Caco-2 (cell line): ENCODE measurements around the gene PARD6G. TPM values are rescaled to one million over a fixed set of nuclear protein-coding genes. Genes with fewer than 3 reads are reported as not detected.

Experiments
- BruUV-seq: library from RNA; stranded (reverse); fragments of 400-500 nt; replicated peaks from 2 replicates; lab custom pipeline; 2021; lab: Mats Ljungman, UMichigan
- CTCF ChIA-PET: fragments of 300-600 bp; sonication (Branson Sonifier 250); formaldehyde crosslinking; loops from one replicate; lab custom pipeline; 2022; ENCODE audit warnings: antibody characterized with exemption; lab: Charles Lee
- POLR2A ChIA-PET: fragments of 300-600 bp; sonication (Branson Sonifier 250); formaldehyde crosslinking; loops from one replicate; lab custom pipeline; 2022; ENCODE audit warnings: antibody characterized with exemption; lab: Charles Lee
- DNase-seq, 2 experiments: peaks; one replicate each; pipeline versions ENCODE4 v3.0.0 to v3.0.0-alpha.2; 2020 to 2022
- H3K27me3 ChIP-seq: replicated peaks from 2 replicates; pipeline ENCODE4 v1.6.0; 2011; ENCODE audit warnings: low read length; ENCODE audit not compliant: control insufficient read depth, insufficient read depth
- H3K36me3 ChIP-seq: 2 replicates; pipeline ENCODE4 v1.5.1; 2011; ENCODE audit warnings: low read length; ENCODE audit not compliant: control insufficient read depth, insufficient read depth
- H3K4me1 ChIP-seq: fragments of 250-450 bp; sonication (Bioruptor Pico); 2 replicates; pipeline ENCODE4 v1.5.1; 2020; ENCODE audit warnings: mild to moderate bottlenecking
- H3K4me3 ChIP-seq: 2 replicates; pipeline ENCODE4 v1.5.1; 2011; ENCODE audit warnings: low read depth, mild to moderate bottlenecking, control low read depth, low read length
- H3K9me3 ChIP-seq: fragments of 250-450 bp; sonication (Bioruptor Pico); 2 replicates; pipeline ENCODE4 v1.5.1; 2020; ENCODE audit warnings: mild to moderate bottlenecking, moderate library complexity
- H3K27ac Mint-ChIP-seq: one replicate; pipeline ENCODE4 v1.8.0; 2022; ENCODE audit warnings: mixed read lengths; ENCODE audit not compliant: unreplicated experiment
- H3K27me3 Mint-ChIP-seq: one replicate; pipeline ENCODE4 v1.8.0; 2022; ENCODE audit warnings: mixed read lengths; ENCODE audit not compliant: insufficient read depth, unreplicated experiment
- H3K36me3 Mint-ChIP-seq: one replicate; pipeline ENCODE4 v1.8.0; 2022; ENCODE audit warnings: mild to moderate bottlenecking, mixed read lengths; ENCODE audit not compliant: insufficient read depth, unreplicated experiment
- H3K4me1 Mint-ChIP-seq: one replicate; pipeline ENCODE4 v1.8.0; 2022; ENCODE audit warnings: low read depth, mixed read lengths; ENCODE audit not compliant: unreplicated experiment
- H3K4me3 Mint-ChIP-seq: one replicate; pipeline ENCODE4 v1.8.0; 2022; ENCODE audit warnings: mild to moderate bottlenecking, moderate library complexity, mixed read lengths; ENCODE audit not compliant: unreplicated experiment
- H3K9me3 Mint-ChIP-seq: one replicate; pipeline ENCODE4 v1.8.0; 2022; ENCODE audit warnings: mixed read lengths; ENCODE audit not compliant: unreplicated experiment
- CTCF ChIP-seq, 2 experiments: fragments of 200-600 bp in 1 of 2; IDR thresholded peaks; 1 replicate in 1 of 2; 2 replicates in 1 of 2; pipeline versions ENCODE4 v1.5.1 to v1.8.0; 2011 to 2022; ENCODE audit warnings: antibody characterized with exemption in 1 of 2, control low read depth in 1 of 2, inconsistent platforms in 1 of 2, low read depth in 1 of 2, low read length in 1 of 2, mild to moderate bottlenecking in 1 of 2, moderate library complexity in 1 of 2; ENCODE audit not compliant: insufficient read depth in 1 of 2, severe bottlenecking in 1 of 2, unreplicated experiment in 1 of 2
- intact Hi-C: fragments of 100-400 bp; cut with micrococcal nuclease; formaldehyde crosslinking; loops from one replicate; pipeline ENCODE4 v1.10.0; 2022; ENCODE audit not compliant: unreplicated experiment
- total RNA-seq: library from RNA; stranded (reverse); gene quantifications from 2 replicates; pipeline ENCODE4 v1.2.3, GENCODE V29; 2022

PARD6G gene
- total RNA-seq, 1 experiment from 2014 or later, result 1.3 TPM

GRCh38 chr18:80188643-80189530 lies 58.4 kb downstream of the PARD6G start:
- BruUV-seq, result no TSS peak
- no peak overlapping the region for H3K4me3 Mint-ChIP-seq
- no peaks in the 10 kb centered on the region for H3K27me3 ChIP-seq
- no peak overlapping the region for H3K27ac Mint-ChIP-seq
- H3K27me3 Mint-ChIP-seq, result no peaks in the 10 kb centered on the region
- no peaks in the 10 kb centered on the region for H3K4me1 ChIP-seq
- H3K9me3 ChIP-seq, result no peaks in the 10 kb centered on the region
- no peaks in the 10 kb centered on the region for H3K9me3 Mint-ChIP-seq
- H3K36me3 Mint-ChIP-seq, result no peaks in the 10 kb centered on the region
- no peaks in the 10 kb centered on the region for H3K36me3 ChIP-seq
- no peak overlapping the region for H3K4me3 ChIP-seq
- CTCF ChIA-PET, result no interaction called here
- TF ChIP-seq CTCF (IDR thresholded peaks at IDR 0.05; ENCODE audit: insufficient read depth in 1 of 2, low read depth in 1 of 2, low read length in 1 of 2, severe bottlenecking in 1 of 2, unreplicated experiment in 1 of 2), result no peak
- POLR2A ChIA-PET, result no interaction called here
- intact Hi-C loops, result no loop called here
- H3K4me1 Mint-ChIP-seq, result no peaks in the 10 kb centered on the region
- no peak for DNase-seq

GRCh38 chr18:80187956-80188642 lies 59.2 kb downstream of the PARD6G start:
- H3K36me3 ChIP-seq, result no peaks in the 10 kb centered on the region
- no peaks in the 10 kb centered on the region for H3K27me3 Mint-ChIP-seq
- CTCF ChIA-PET, result no interaction called here
- H3K27ac Mint-ChIP-seq, result no peak overlapping the region
- H3K4me3 Mint-ChIP-seq, result no peak overlapping the region
- no peak for DNase-seq
- H3K9me3 Mint-ChIP-seq, result no peaks in the 10 kb centered on the region
- intact Hi-C loops, result no loop called here
- H3K27me3 ChIP-seq, result no peaks in the 10 kb centered on the region
- no peaks in the 10 kb centered on the region for H3K9me3 ChIP-seq
- BruUV-seq, result no TSS peak
- H3K4me1 Mint-ChIP-seq, result no peaks in the 10 kb centered on the region
- no peak overlapping the region for H3K4me3 ChIP-seq
- TF ChIP-seq CTCF (IDR thresholded peaks at IDR 0.05; ENCODE audit: insufficient read depth in 1 of 2, low read depth in 1 of 2, low read length in 1 of 2, severe bottlenecking in 1 of 2, unreplicated experiment in 1 of 2), result no peak
- no peaks in the 10 kb centered on the region for H3K36me3 Mint-ChIP-seq
- POLR2A ChIA-PET, result no interaction called here
- no peaks in the 10 kb centered on the region for H3K4me1 ChIP-seq

- no peaks in the 10 kb centered on the region for H3K27me3 ChIP-seq
- intact Hi-C loops, result no loop called here
- Mint-ChIP-seq H3K4me3 (no peak overlapping the region), H3K27ac (no peak overlapping the region), H3K9me3 (no peaks in the 10 kb centered on the region), H3K4me1 (no peaks in the 10 kb centered on the region), H3K27me3 (no peaks in the 10 kb centered on the region), H3K36me3 (no peaks in the 10 kb centered on the region)
- ChIA-PET CTCF (no interaction called here), POLR2A (no interaction called here)
- no peak for TF ChIP-seq CTCF (IDR thresholded peaks at IDR 0.05; ENCODE audit: insufficient read depth in 1 of 2, low read depth in 1 of 2, low read length in 1 of 2, severe bottlenecking in 1 of 2, unreplicated experiment in 1 of 2)
- no peaks in the 10 kb centered on the region for H3K36me3 ChIP-seq
- no peaks in the 10 kb centered on the region for H3K9me3 ChIP-seq
- no peaks in the 10 kb centered on the region for H3K4me1 ChIP-seq
- no TSS peak for BruUV-seq
- DNase-seq, result no peak
- H3K4me3 ChIP-seq, result no peak overlapping the region
Observed at GRCh38 chr18:80185545-80185944, 61.8 kb downstream of the PARD6G start.
